GM21825 (cell line): Measurements from ENCODE around the gene SLC24A4.
"Not testable (repeated sequence)": the region's sequence is repeated elsewhere in the genome, so short reads cannot be mapped to it uniquely, and the experiment has no call there.

ENCODE experiments used
- ATAC-seq: cut with Tn5 transposase; IDR thresholded peaks from one replicate; pipeline ENCODE4 v1.9.1; 2021; ENCODE audit warnings: mild to moderate bottlenecking, moderate library complexity; ENCODE audit not compliant: unreplicated experiment

Gene SLC24A4

DNA sequence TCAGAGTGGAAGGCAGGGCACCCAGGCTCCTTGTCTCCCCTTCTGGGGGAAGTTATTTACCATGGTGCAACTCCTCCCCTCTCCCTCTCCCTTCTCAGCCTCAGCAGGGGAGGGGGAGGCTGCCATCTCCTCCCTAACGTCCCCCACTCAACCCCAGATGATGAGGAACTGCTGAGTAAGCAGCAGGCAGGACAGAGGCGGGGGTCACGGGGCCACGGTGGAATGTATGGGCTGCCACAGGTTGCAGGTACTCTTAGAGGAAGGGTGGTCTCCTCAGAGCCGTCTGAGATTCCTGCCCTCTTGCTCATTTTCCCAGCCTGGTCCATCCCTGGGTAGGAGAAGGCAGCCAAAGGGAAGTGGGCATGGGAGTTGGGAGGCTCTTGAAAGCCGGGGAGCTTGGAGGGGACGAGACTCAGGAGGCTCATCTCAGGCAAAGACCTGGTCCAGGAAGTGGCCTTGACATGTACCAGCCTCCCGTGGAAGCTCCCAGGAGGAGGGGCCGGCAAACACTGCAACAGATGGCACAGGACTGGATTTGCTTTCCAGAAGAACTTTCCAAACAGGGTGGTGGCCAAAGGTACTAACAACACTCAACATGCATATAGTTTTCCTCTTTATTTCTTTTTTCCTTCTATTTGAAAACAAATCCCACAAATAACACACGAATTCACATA lies 209.7 kb downstream of the SLC24A4 start:
- no peak for ATAC-seq

- no peak for ATAC-seq
Observed at GRCh38 chr14:92534932-92535643, 212.1 kb downstream of the SLC24A4 start.

GRCh38 chr14:92536231-92536630 lies 213.3 kb downstream of the SLC24A4 start:
- ATAC-seq: not testable (repeated sequence)

GRCh38 chr14:92538412-92538985 lies 215.5 kb downstream of the SLC24A4 start:
- peak; percentile 73 for ATAC-seq

DNA sequence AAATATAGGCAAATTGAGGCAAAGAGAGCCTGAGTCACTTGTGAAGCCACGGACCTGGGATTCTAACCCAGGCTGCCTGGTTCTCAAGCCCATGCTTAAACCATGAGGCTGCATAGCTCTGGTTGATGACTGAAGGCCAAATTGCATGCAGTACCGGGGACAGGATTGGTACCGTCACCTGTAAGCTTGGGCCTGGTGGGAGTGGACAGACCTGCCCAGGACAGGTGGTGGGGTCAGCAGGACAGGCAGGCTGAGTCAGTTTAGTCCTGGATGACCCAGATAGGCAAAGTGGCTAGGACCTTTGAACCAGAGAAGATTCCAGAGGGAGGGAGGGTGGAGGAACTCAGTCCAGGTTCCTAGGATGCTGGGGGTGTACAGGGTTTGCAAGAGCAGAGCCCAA lies 216.5 kb downstream of the SLC24A4 start:
- no peak for ATAC-seq

DNA sequence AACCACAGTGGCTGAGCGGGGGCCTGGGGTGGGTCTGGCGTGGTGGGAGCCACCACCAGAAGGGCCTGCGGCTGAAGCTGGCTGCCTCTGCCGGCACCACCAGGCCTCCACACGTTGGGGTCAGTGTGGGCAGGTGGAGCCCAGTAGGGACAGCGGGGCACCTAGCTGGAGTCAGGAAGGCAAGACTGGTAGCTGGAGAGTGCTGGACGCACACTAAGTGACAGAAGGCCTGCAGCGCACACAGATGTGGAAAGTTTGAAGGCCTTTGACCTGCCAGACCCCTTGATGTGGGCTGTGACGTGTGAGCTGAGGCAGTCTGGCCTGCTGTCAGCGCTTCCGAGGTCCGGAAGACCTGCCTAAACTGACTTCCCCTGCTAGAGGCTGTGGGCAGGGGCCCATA lies 216.9 kb downstream of the SLC24A4 start:
- no peak for ATAC-seq

DNA sequence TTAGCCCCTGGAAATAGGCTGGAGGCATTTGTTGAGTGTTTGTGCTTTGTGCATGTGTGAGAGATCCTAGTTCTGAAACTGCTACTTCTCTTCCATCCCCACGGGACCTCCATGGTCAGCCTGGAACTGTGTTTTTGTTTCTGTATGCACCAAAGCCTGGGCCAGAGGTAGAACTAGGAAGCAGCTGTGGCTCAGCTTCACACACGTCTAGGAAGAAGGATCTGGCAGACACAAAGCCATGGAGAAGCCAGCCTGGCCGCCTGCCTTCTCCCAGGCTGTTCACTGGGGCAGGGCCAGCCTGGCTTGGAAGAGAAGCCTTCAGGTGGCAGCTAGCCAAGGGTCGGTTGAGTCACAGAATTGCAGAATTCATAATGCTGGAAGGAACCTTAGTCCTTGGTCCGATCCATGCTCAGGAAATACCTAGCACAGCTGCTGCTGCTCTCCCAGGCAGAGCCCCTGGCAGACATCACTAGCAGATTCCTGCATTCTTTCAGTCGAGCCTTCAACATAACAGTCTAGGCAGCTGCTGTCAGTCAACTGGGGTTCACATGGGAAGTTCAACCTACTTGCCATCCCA lies 217.6 kb downstream of the SLC24A4 start:
- ATAC-seq: no peak

DNA sequence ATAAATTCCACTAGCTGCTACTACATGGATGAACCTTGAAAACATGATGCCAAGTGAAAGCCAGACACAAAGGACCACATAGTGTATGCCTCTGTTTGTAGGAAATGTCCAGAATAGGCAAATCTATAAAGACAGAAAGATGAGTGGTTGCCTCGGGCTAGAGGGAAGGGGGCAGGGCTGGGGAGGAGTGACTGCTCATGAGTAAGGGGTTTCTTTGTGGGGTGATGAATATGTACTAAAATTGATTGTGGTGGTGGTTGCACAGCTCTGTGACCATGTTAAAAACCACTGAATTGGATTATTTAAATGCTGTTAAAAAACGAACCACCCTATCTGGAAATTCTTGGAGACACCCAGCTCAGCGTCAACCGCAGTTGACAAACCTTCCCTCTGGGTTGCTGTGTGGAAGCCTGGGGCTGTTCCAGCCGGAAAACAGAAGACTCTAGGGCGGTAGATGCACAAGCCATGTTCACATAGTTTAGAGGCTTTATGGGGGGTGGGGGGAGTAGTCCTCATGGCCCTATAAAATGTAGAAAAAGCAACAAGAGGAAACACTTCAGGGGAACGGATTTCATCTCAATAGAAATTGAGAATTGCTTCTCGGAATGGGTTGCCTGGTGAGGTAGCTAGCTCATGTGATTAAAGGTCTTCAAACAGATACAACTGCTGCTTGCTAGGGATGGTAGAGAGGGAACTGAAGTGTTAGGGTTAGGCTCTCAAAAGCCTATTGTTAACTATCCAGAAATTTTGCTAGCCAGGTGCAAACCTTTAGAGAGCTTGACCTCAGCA lies 220.0 kb downstream of the SLC24A4 start:
- no peak for ATAC-seq

DNA sequence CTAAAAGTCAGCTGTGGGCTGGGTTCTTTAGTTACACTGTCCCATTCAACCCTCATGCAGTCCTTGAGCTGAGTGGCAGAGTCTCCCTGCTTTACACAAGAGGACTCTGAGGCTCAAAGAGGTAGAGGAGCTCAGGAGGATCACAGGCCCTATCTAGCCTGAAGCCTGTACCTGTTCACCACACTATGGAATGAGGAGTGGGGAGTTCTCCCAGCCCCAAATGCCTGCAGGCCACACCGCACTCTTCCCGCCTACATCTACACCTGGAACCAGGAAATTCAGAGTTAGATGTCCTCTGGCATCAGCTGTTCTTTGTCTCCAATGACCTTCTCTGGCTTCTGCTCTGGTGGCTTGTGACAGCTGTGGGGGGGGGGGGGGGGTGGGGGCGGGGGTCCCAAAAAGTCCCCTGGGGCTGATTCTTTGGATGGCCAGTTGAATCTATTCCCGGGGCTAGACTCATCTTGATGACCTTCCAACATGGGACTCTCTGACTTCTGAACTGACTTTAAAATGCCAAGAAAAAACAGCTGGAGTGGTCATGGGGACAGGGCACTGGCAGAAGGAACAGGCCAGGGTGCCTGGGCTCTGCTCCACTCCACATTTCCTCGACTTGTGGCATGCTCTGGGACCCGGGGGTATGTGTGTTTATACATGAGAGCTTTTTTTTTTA lies 221.2 kb downstream of the SLC24A4 start:
- ATAC-seq: no peak

- no peak for ATAC-seq
Observed at GRCh38 chr14:92546347-92547053, 223.5 kb downstream of the SLC24A4 start.

DNA sequence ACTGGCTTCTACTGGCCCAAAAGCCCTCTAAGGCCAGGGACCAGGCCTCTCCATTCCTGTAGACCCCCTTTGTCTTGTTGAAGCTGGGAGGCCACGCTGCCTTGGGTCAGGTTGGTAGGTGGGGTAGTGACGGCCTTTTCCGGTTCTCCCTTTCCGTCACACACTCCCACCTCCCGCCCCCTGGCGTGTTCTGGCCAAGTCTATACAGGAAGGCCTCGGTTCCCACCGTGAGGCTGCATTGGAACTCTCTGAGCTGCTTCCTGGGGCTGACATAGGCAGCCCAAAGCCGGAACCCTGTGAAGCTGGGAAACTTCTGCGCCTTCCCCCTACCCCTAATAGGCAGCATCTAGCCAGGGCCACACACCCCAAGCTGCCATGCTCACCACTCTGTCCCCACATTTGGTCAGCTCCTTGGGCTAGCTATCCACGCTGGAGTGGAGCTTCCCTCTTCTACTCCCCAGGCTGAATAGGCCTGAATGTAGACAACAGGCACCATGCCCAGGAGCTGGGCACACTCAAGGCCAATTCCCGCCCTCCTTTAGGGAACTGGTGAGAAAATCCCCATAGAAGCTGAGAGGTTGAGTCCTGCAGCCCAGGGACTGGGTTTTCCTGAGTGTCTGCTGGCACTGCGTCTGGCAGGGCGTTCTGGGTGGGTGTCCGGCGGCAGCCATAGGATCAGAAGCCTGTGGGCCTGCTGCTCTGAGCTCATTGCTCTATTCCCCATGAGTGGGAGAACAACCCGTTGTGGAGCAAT lies 226.3 kb downstream of the SLC24A4 start:
- ATAC-seq: no peak

DNA sequence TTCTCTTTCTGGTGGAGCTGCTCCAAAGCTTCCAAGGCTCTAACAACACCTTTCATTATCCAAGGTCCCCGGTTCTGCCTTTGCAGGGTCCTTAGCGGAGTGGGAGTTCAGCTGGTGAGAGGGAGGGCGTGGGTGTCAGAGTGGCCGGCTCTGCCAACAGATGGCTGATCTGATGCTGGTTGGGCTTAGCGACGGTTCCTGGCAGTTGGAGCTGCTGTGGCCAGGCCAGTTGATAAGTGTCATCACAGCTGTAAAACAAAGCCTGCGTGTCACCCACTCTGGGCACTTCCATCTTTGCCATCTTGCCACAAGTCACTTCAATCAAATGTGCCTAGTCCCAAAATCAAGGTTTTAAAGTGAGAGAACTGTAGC lies 226.9 kb downstream of the SLC24A4 start:
- ATAC-seq: no peak
